ENCODE data around the gene ATG2A.

GRCh38 chr11:64900774-64901173, 16.2 kb downstream of the ATG2A start:
- TF ChIP-seq CTCF (optimal IDR thresholded peaks at IDR 0.05 in 1 of 3, IDR thresholded peaks at IDR 0.05 in 1 of 3, conservative IDR thresholded peaks at IDR 0.05 in 1 of 3; ENCODE audit: extremely low read depth in 1 of 3, insufficient read depth in 2 of 3, low read length in 3 of 3) (no peak), EZH2 (IDR thresholded peaks at IDR 0.05; ENCODE audit: low read length) (no peak)

Data from keratinocyte (primary cell).